Body of pancreas (tissue), 4 donors: Measurements from ENCODE around the gene MOV10L1.

ENCODE experiments used
- POLR2A ChIP-seq, 3 donors: fragments of 450-650 bp; IDR thresholded peaks; one replicate each; pipeline ENCODE4 v1.6.1; 2016; ENCODE audit warnings: antibody characterized with exemption in 3 of 3, mild to moderate bottlenecking in 2 of 3
- TF ChIP-seq, protein P1 (sequence below), 7 experiments: fragments of 450-650 bp in 4 of 7; fragments of 200-600 bp in 3 of 7; sonication (generic) in 3 of 7; IDR thresholded peaks; one replicate each; pipeline ENCODE4 v1.5.1; 2016 to 2019; ENCODE audit warnings: antibody characterized with exemption in 7 of 7

GRCh38 chr22:50087646-50088045, 2.2 kb upstream of the MOV10L1 start:
- TF ChIP-seq, protein P1, sequence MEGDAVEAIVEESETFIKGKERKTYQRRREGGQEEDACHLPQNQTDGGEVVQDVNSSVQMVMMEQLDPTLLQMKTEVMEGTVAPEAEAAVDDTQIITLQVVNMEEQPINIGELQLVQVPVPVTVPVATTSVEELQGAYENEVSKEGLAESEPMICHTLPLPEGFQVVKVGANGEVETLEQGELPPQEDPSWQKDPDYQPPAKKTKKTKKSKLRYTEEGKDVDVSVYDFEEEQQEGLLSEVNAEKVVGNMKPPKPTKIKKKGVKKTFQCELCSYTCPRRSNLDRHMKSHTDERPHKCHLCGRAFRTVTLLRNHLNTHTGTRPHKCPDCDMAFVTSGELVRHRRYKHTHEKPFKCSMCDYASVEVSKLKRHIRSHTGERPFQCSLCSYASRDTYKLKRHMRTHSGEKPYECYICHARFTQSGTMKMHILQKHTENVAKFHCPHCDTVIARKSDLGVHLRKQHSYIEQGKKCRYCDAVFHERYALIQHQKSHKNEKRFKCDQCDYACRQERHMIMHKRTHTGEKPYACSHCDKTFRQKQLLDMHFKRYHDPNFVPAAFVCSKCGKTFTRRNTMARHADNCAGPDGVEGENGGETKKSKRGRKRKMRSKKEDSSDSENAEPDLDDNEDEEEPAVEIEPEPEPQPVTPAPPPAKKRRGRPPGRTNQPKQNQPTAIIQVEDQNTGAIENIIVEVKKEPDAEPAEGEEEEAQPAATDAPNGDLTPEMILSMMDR (IDR thresholded peaks at IDR 0.05) = no peak
- no peak for TF ChIP-seq POLR2A (IDR thresholded peaks at IDR 0.05)
